OCI-LY7 (cell line): ENCODE data around the gene CBFA2T2. TPM values are rescaled to one million over a fixed set of nuclear protein-coding genes. Genes with fewer than 3 reads are reported as not detected.
"Not testable (repeated sequence)": the region's sequence is repeated elsewhere in the genome, so short reads cannot be mapped to it uniquely, and the experiment has no call there.

ENCODE experiments used
- BruUV-seq: library from RNA; stranded (reverse); fragments of 400-500 nt; replicated peaks from 2 replicates; lab custom pipeline; 2021; lab: Mats Ljungman, UMichigan
- CTCF ChIA-PET: fragments of 300-600 bp; sonication (Branson Sonifier 250); formaldehyde crosslinking; loops from one replicate; lab custom pipeline; 2022; ENCODE audit warnings: antibody characterized with exemption; ENCODE audit not compliant: unreplicated experiment; lab: Charles Lee
- POLR2A ChIA-PET: fragments of 300-600 bp; sonication (Branson Sonifier 250); formaldehyde crosslinking; loops from one replicate; lab custom pipeline; 2022; ENCODE audit warnings: antibody characterized with exemption; lab: Charles Lee
- DNase-seq: peaks from one replicate; pipeline ENCODE4 v3.0.0-alpha.2; 2015; ENCODE audit warnings: low spot score
- H2AFZ ChIP-seq: fragments of 200-600 bp; sonication (generic), shearing (Covaris generic); 2 replicates; pipeline ENCODE4 v1.6.1; 2014; ENCODE audit warnings: mild to moderate bottlenecking, antibody characterized with exemption, low read length, moderate library complexity
- H3K27ac ChIP-seq: fragments of 200-600 bp; sonication (generic); 2 replicates; pipeline ENCODE4 v1.5.1; 2014; ENCODE audit warnings: mixed run types, low read depth, mild to moderate bottlenecking, moderate library complexity, low read length, inconsistent platforms; ENCODE audit not compliant: poor library complexity, severe bottlenecking
- H3K36me3 ChIP-seq: fragments of 200-600 bp; sonication (generic); 2 replicates; pipeline ENCODE4 v1.6.1; 2014; ENCODE audit warnings: mild to moderate bottlenecking, antibody characterized with exemption, low read length, moderate library complexity, mixed read lengths; ENCODE audit not compliant: insufficient read depth
- H3K4me1 ChIP-seq: fragments of 200-600 bp; sonication (generic); 2 replicates; pipeline ENCODE4 v1.5.1; 2014; ENCODE audit warnings: mild to moderate bottlenecking, low read length; ENCODE audit not compliant: insufficient read depth, poor library complexity, severe bottlenecking
- H3K4me2 ChIP-seq: fragments of 200-600 bp; sonication (generic); 2 replicates; pipeline ENCODE4 v1.6.1; 2014; ENCODE audit warnings: mild to moderate bottlenecking, low read length
- H3K4me3 ChIP-seq: fragments of 200-600 bp; sonication (generic); 2 replicates; pipeline ENCODE4 v1.5.1; 2014; ENCODE audit warnings: mild to moderate bottlenecking, low read depth, low read length; ENCODE audit not compliant: poor library complexity, severe bottlenecking
- H3K79me2 ChIP-seq: fragments of 200-600 bp; sonication (generic); 2 replicates; pipeline ENCODE4 v1.6.1; 2016; ENCODE audit warnings: low read depth, mild to moderate bottlenecking, low read length, moderate library complexity, mixed read lengths; ENCODE audit not compliant: insufficient read depth
- H3K9me2 ChIP-seq: fragments of 200-600 bp; sonication (generic); 2 replicates; pipeline ENCODE4 v1.6.1; 2016; ENCODE audit warnings: mild to moderate bottlenecking, low read length, mixed read lengths; ENCODE audit not compliant: insufficient read depth
- H3K9me3 ChIP-seq: fragments of 200-600 bp; sonication (generic); 2 replicates; pipeline ENCODE4 v1.6.1; 2014; ENCODE audit warnings: mild to moderate bottlenecking, mixed run types, low read length, mixed read lengths
- H4K20me1 ChIP-seq: fragments of 200-600 bp; sonication (generic); 2 replicates; pipeline ENCODE4 v1.6.1; 2014; ENCODE audit warnings: mild to moderate bottlenecking, antibody characterized with exemption, low read length, moderate library complexity, mixed read lengths; ENCODE audit not compliant: insufficient read depth
- CTCF ChIP-seq: fragments of 200-600 bp; sonication (generic); conservative IDR thresholded peaks from 2 replicates; pipeline ENCODE4 v1.5.1; 2014; ENCODE audit warnings: mild to moderate bottlenecking, antibody characterized with exemption, low read length, moderate library complexity, mixed read lengths
- EZH2phosphoT487 ChIP-seq: fragments of 200-600 bp; sonication (generic); IDR thresholded peaks from 2 replicates; pipeline ENCODE4 v1.6.1; 2018; ENCODE audit warnings: low read depth, borderline replicate concordance, mild to moderate bottlenecking, mixed run types, antibody characterized with exemption, low read length, moderate library complexity, mixed read lengths
- intact Hi-C: fragments of 100-400 bp; cut with micrococcal nuclease; formaldehyde crosslinking; loops from one replicate; pipeline ENCODE4 v1.10.0; 2022; ENCODE audit not compliant: unreplicated experiment
- total RNA-seq, 2 experiments: library from RNA; depleted of rRNA in 1 of 2; stranded (reverse); fragments of >200 nt in 1 of 2; shearing (Covaris generic) in 1 of 2; gene quantifications; 2 replicates each; pipeline ENCODE4 v1.2.3, GENCODE V29; 2014 to 2022

The CBFA2T2 gene
- total RNA-seq, 2 experiments from 2014 or later: 20.7 to 32.9 TPM

GRCh38 chr20:33646191-33646590, 156.3 kb downstream of the CBFA2T2 start:
- POLR2A ChIA-PET: interaction anchor here (0.7 to 1.2 kb wide), 2 partner anchors 123 to 129 kb away, joined by 4 to 5 read pairs; no protein-coding TSS in a partner anchor
- H3K4me3 ChIP-seq: no peak overlapping the region
- H3K9me2 ChIP-seq: no peaks in the 10 kb centered on the region
- H3K4me2 ChIP-seq: no peak overlapping the region
- no peaks in the 10 kb centered on the region for H3K4me1 ChIP-seq
- DNase-seq: no peak
- CTCF ChIA-PET: no interaction called here
- no peak overlapping the region for H3K27ac ChIP-seq
- TF ChIP-seq EZH2phosphoT487 (no peak), CTCF (no peak)
- peaks cover 72% of the 10 kb centered on the region for H3K36me3 ChIP-seq
- H4K20me1 ChIP-seq: peaks cover 5% of the 10 kb centered on the region; the same call in 1 of the 2 replicates
- intact Hi-C loops: no loop called here
- no peak overlapping the region for H2AFZ ChIP-seq
- no TSS peak for BruUV-seq
- H3K79me2 ChIP-seq: no peaks in the 10 kb centered on the region
- no peaks in the 10 kb centered on the region for H3K9me3 ChIP-seq

- intact Hi-C loops, H3K79me2 ChIP-seq, H3K4me3 ChIP-seq, H3K9me3 ChIP-seq, H3K4me2 ChIP-seq, H3K27ac ChIP-seq, BruUV-seq, CTCF ChIA-PET, H3K4me1 ChIP-seq, DNase-seq, H2AFZ ChIP-seq, H3K9me2 ChIP-seq, H4K20me1 ChIP-seq: not testable (repeated sequence)
- POLR2A ChIA-PET: interaction anchor here (0.6 kb wide), 1 partner anchor 155 kb away, joined by 3 read pairs; no protein-coding TSS in a partner anchor
- H3K36me3 ChIP-seq: peaks cover 63% of the 10 kb centered on the region
Observed at GRCh38 chr20:33646959-33647602, 157.2 kb downstream of the CBFA2T2 start.

- H4K20me1 ChIP-seq: peaks cover 5% of the 10 kb centered on the region; the same call in 1 of the 2 replicates
- no peak overlapping the region for H2AFZ ChIP-seq
- peaks cover 56% of the 10 kb centered on the region for H3K36me3 ChIP-seq
- no peak for TF ChIP-seq CTCF
- no peak for TF ChIP-seq EZH2phosphoT487
- H3K27ac ChIP-seq: no peak overlapping the region
- intact Hi-C loops: no loop called here
- H3K4me3 ChIP-seq: no peak overlapping the region
- no peaks in the 10 kb centered on the region for H3K9me2 ChIP-seq
- DNase-seq: no peak
- ChIA-PET POLR2A (no interaction called here), CTCF (no interaction called here)
- no peaks in the 10 kb centered on the region for H3K9me3 ChIP-seq
- TSS peak; percentile 30 for BruUV-seq
- no peaks in the 10 kb centered on the region for H3K79me2 ChIP-seq
- H3K4me1 ChIP-seq: peaks cover 5% of the 10 kb centered on the region
- H3K4me2 ChIP-seq: no peak overlapping the region
Observed at GRCh38 chr20:33647603-33648395, 157.9 kb downstream of the CBFA2T2 start.
